Testis (tissue), 3 donors: ENCODE data around the gene SHLD1. TPM values are rescaled to one million over a fixed set of nuclear protein-coding genes. Genes with fewer than 3 reads are reported as not detected.

Experiments used
- DNase-seq: peaks from one replicate; pipeline ENCODE4 v3.0.0-alpha.2; 2019
- H3K27ac ChIP-seq, 2 donors: fragments of 200-600 bp; sonication (generic); one replicate each; pipeline ENCODE4 v1.5.1; 2019
- H3K27me3 ChIP-seq: fragments of 200-600 bp; sonication (generic); one replicate; pipeline ENCODE4 v1.5.1; 2019
- H3K36me3 ChIP-seq: fragments of 200-600 bp; sonication (generic); one replicate; pipeline ENCODE4 v1.5.1; 2017; ENCODE audit warnings: low read depth; ENCODE audit errors: missing control alignments
- H3K4me1 ChIP-seq: fragments of 200-600 bp; sonication (generic); one replicate; pipeline ENCODE4 v1.5.1; 2019
- H3K4me3 ChIP-seq, 2 donors: fragments of 200-600 bp; sonication (generic); one replicate each; pipeline ENCODE4 v1.5.1; 2017 to 2019
- H3K9me3 ChIP-seq: fragments of 200-600 bp; sonication (generic); one replicate; pipeline ENCODE4 v1.5.1; 2017
- POLR2A ChIP-seq: fragments of 450-650 bp; IDR thresholded peaks from one replicate; pipeline ENCODE4 v1.6.1; 2017; ENCODE audit warnings: antibody characterized with exemption, mild to moderate bottlenecking, moderate library complexity
- WGBS, 2 donors: methylation state at CpG; one replicate each; pipeline ENCODE4 v1.1.5; 2018; 5-methylcytosine and 5-hydroxymethylcytosine counted together
- intact Hi-C: fragments of 100-400 bp; cut with DNase I; formaldehyde crosslinking; loops from one replicate; pipeline ENCODE4 v1.15.1; 2023; ENCODE audit warnings: low total_unique reads
- polyA plus RNA-seq: library from polyadenylated mRNA; stranded (reverse); fragments of 350-450 nt; fragmentation: Illumina TruSeq; extraction: RNeasy Lipid Tissue Mini Kit (QIAGEN cat#74804); gene quantifications from one replicate; pipeline ENCODE4 v1.2.3, GENCODE V29; 2014; ENCODE audit warnings: low read depth, low replicate concordance; ENCODE audit not compliant: insufficient read depth
- total RNA-seq, 2 donors: library from RNA; depleted of rRNA; stranded (reverse); fragments of >200 nt; gene quantifications; one replicate each; pipeline ENCODE4 v1.2.3, GENCODE V29; 2016
- TF ChIP-seq, protein P1 (sequence below), 3 experiments: fragments of 450-650 bp in 2 of 3; fragments of 200-600 bp in 1 of 3; sonication (generic) in 1 of 3; IDR thresholded peaks; one replicate each; pipeline ENCODE4 v1.5.1; 2016 to 2019; ENCODE audit warnings: antibody characterized with exemption in 3 of 3, mild to moderate bottlenecking in 2 of 3, moderate library complexity in 1 of 3

Gene SHLD1
- total and polyA plus RNA-seq, 3 donors from 2014 or later, result 2.2 to 6.0 (median 5.4) TPM

DNA sequence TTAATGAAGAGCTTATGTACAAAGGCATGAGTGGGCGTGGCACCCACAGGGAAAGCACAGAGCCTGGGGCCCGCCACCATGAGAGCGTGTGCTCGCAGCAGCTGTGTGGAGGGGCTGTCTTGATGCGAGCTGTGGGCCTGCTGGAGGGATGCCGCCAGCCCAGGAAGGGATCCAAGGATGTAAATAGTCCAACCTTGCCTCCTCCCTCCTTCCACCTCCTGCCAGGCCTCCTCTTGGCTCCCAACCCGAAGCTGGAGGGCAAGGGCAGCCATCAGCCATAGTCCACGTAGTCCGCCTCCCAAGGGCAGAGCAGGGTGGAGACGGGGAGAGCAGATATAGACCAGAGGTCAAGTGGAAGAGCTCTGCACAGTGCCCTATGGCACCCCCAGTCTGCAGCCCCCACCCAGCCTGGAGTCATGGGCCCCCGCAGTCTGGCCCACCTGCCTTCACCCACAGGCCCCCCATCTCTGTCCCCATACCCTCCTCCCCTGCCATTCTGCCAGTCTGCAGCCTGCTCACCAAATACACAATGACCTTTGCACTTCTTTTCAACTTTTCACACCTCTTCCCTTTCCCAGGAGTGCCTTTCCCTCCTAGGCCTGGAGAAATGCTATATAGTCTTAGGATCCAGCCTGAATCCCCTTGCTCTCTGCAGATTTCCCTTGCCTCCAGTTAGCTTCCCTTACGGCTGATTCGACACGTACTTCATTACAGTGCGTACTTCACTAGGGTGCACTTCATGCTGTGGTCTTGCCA, 77.1 kb downstream of the SHLD1 start:
- TF ChIP-seq POLR2A, result no peak
- TF ChIP-seq, protein P1, sequence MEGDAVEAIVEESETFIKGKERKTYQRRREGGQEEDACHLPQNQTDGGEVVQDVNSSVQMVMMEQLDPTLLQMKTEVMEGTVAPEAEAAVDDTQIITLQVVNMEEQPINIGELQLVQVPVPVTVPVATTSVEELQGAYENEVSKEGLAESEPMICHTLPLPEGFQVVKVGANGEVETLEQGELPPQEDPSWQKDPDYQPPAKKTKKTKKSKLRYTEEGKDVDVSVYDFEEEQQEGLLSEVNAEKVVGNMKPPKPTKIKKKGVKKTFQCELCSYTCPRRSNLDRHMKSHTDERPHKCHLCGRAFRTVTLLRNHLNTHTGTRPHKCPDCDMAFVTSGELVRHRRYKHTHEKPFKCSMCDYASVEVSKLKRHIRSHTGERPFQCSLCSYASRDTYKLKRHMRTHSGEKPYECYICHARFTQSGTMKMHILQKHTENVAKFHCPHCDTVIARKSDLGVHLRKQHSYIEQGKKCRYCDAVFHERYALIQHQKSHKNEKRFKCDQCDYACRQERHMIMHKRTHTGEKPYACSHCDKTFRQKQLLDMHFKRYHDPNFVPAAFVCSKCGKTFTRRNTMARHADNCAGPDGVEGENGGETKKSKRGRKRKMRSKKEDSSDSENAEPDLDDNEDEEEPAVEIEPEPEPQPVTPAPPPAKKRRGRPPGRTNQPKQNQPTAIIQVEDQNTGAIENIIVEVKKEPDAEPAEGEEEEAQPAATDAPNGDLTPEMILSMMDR (IDR thresholded peaks at IDR 0.05), result no peak
- Histone ChIP-seq H3K4me1 (no peaks in the 10 kb centered on the region), H3K27ac (no peak overlapping the region), H3K9me3 (no peaks in the 10 kb centered on the region), H3K27me3 (no peaks in the 10 kb centered on the region), H3K36me3 (no peaks in the 10 kb centered on the region), H3K4me3 (no peak overlapping the region)
- no peak for DNase-seq
- 82 to 90% methylated on average over 13 to 15 of the region's 15 CpGs for WGBS, 2 donors
- intact Hi-C loops, result no loop called here

DNA sequence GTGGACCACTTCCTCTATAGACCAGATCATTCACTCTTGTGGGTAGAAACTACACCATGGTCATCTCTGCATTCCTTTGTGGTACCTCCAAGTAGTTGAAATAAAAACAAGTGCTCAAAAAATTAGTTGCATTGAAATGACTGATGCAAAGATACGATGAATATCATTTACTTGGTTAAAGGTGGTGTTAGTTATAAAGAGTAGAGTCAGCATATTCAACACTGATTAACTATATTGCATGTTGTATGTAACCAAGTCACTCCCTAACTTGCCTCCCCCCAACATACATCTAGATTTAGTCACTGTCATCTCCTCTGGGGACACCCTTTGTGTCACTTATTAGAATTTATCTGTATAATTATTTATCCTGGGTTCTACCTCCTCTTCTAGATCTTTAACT, 77.7 kb downstream of the SHLD1 start:
- Histone ChIP-seq H3K4me3 (no peak overlapping the region), H3K9me3 (no peaks in the 10 kb centered on the region), H3K36me3 (no peaks in the 10 kb centered on the region), H3K27ac (no peak overlapping the region), H3K4me1 (no peaks in the 10 kb centered on the region), H3K27me3 (no peaks in the 10 kb centered on the region)
- intact Hi-C loops, result no loop called here
- TF ChIP-seq POLR2A, result no peak
- TF ChIP-seq, protein P1 (IDR thresholded peaks at IDR 0.05), result no peak
- DNase-seq, result no peak
- 94 to 100% methylated on average over 1 of the region's 1 CpG for WGBS, 2 donors

DNA sequence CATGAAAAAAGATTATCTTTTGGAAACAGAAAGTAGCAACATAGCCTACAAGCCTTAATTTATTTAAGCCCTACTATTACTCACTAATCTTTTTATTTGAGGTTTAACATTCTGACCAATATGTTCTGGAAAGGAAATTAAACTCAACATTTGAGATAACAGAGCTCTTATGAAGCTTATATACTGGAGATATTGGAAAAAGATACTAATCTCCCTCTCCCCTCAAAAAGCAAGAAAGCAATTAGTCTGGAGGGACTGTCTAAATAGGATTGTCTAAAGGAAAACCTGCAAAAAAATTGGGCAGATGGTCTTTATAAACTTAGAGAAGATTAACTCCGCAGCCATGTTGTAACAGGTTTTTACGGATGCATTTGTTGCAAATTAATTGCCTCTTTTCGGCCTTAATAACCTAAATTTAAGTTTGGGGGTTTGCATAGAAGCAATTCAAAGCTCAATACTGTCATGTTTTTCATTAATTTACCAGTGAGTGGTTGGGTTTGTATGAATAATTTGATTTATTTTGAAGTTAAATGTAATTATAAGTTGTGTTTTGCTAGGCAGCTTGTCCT, 79.1 kb downstream of the SHLD1 start:
- no peak overlapping the region for H3K27ac ChIP-seq
- TF ChIP-seq POLR2A, result no peak
- TF ChIP-seq, protein P1 (IDR thresholded peaks at IDR 0.05), result no peak
- H3K4me1 ChIP-seq, result no peaks in the 10 kb centered on the region
- H3K4me3 ChIP-seq, result no peak overlapping the region
- H3K36me3 ChIP-seq, result no peaks in the 10 kb centered on the region
- intact Hi-C loops, result no loop called here
- H3K9me3 ChIP-seq, result no peaks in the 10 kb centered on the region
- 73 to 76% methylated on average over 3 of the region's 3 CpGs for WGBS, 2 donors
- no peaks in the 10 kb centered on the region for H3K27me3 ChIP-seq
- no peak for DNase-seq

DNA sequence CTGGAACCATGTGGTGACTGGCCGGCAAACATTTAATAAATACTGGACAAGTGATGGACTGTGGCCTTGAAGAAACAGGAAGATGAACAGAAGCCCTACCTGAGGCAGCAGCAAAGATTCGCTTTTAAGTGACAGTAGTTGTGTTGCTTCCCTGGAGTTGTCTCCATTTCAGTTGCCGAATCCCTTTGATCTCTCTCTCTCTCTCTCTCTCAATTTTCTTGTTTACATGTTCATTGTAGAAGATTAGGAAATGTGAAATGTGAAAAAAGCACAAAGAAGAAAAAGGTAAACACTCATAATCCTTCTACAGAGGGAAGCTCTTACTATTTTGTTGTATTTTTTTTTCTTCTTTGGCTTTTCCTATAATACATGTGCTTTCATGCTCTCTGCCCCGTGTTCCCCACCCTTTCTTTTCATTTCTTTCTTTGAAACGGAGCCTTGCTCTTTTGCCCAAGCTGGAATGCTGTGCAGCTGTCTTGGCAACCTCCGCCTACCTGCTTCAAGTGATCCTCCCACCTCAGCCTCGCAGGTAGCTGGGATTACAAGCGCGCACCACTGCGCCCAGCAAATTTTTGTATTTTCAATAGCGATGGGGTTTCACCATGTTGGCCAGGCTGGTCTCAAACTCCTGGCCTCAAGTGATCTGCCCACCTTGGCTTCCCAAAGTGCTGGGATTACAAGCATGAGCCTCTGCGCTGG, 81.5 kb downstream of the SHLD1 start:
- WGBS, 2 donors, result 90 to 93% methylated on average over 12 of the region's 12 CpGs
- no peak overlapping the region for H3K27ac ChIP-seq

More for the DNA sequence above, 81.5 kb downstream of the SHLD1 start:
- intact Hi-C loops, result no loop called here
- TF ChIP-seq POLR2A, result no peak
- TF ChIP-seq, protein P1 (IDR thresholded peaks at IDR 0.05), result no peak
- Histone ChIP-seq H3K36me3 (no peaks in the 10 kb centered on the region), H3K4me3 (no peak overlapping the region), H3K9me3 (no peaks in the 10 kb centered on the region), H3K27me3 (no peaks in the 10 kb centered on the region), H3K4me1 (peaks cover 12% of the 10 kb centered on the region)
- no peak for DNase-seq
